ENCODE data around the gene IFNL2. TPM values are rescaled to one million over a fixed set of nuclear protein-coding genes. Genes with fewer than 3 reads are reported as not detected.

The IFNL2 gene
- polyA plus RNA-seq, 1 experiment, result not detected

GRCh38 chr19:39301021-39301420 is 32.8 kb downstream of the IFNL2 start:
- POLR2A ChIA-PET, result no interaction called here
- no peak for DNase-seq (ENCODE audit: low read depth, low spot score)
- Histone ChIP-seq H3K9me3 (ENCODE audit: control insufficient read depth, insufficient read depth, low read length) (no peaks in the 10 kb centered on the region), H3K27me3 (ENCODE audit: control insufficient read depth, insufficient read depth, low read length) (peaks cover 33% of the 10 kb centered on the region), H3K27ac (ENCODE audit: low read depth, low read length) (no peak overlapping the region), H3K4me3 (ENCODE audit: low read depth, low read length) (no peak overlapping the region)
- TF ChIP-seq, protein P1, sequence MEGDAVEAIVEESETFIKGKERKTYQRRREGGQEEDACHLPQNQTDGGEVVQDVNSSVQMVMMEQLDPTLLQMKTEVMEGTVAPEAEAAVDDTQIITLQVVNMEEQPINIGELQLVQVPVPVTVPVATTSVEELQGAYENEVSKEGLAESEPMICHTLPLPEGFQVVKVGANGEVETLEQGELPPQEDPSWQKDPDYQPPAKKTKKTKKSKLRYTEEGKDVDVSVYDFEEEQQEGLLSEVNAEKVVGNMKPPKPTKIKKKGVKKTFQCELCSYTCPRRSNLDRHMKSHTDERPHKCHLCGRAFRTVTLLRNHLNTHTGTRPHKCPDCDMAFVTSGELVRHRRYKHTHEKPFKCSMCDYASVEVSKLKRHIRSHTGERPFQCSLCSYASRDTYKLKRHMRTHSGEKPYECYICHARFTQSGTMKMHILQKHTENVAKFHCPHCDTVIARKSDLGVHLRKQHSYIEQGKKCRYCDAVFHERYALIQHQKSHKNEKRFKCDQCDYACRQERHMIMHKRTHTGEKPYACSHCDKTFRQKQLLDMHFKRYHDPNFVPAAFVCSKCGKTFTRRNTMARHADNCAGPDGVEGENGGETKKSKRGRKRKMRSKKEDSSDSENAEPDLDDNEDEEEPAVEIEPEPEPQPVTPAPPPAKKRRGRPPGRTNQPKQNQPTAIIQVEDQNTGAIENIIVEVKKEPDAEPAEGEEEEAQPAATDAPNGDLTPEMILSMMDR (IDR thresholded peaks at IDR 0.05; ENCODE audit: low read depth, low read length), result no peak
- CTCF ChIA-PET, result no interaction called here

- no peak for DNase-seq (ENCODE audit: low read depth, low spot score)
- ChIA-PET CTCF (no interaction called here), POLR2A (no interaction called here)
- TF ChIP-seq, protein P1 (IDR thresholded peaks at IDR 0.05; ENCODE audit: low read depth, low read length), result no peak
- H3K27ac ChIP-seq (ENCODE audit: low read depth, low read length), result no peak overlapping the region
- H3K4me3 ChIP-seq (ENCODE audit: low read depth, low read length), result no peak overlapping the region
- H3K27me3 ChIP-seq (ENCODE audit: control insufficient read depth, insufficient read depth, low read length), result peaks cover 35% of the 10 kb centered on the region
- no peaks in the 10 kb centered on the region for H3K9me3 ChIP-seq (ENCODE audit: control insufficient read depth, insufficient read depth, low read length)
These were observed 33.4 kb downstream of the IFNL2 start for GRCh38 chr19:39301562-39301961.

- H3K27me3 ChIP-seq (ENCODE audit: control insufficient read depth, insufficient read depth, low read length), result peaks cover 50% of the 10 kb centered on the region
- POLR2A ChIA-PET, result no interaction called here
- H3K9me3 ChIP-seq (ENCODE audit: control insufficient read depth, insufficient read depth, low read length), result peaks cover 5% of the 10 kb centered on the region; the same call in 1 of the 2 replicates
- CTCF ChIA-PET, result interaction anchor here (0.6 kb wide), 1 partner anchor 117 kb away, joined by 4 read pairs; no protein-coding TSS in a partner anchor
- no peak overlapping the region for H3K27ac ChIP-seq (ENCODE audit: low read depth, low read length)
- DNase-seq (ENCODE audit: low read depth, low spot score), result no peak
- TF ChIP-seq, protein P1 (IDR thresholded peaks at IDR 0.05; ENCODE audit: low read depth, low read length), result no peak
- no peak overlapping the region for H3K4me3 ChIP-seq (ENCODE audit: low read depth, low read length)
These were observed 35.4 kb downstream of the IFNL2 start for GRCh38 chr19:39303373-39304184.

DNA sequence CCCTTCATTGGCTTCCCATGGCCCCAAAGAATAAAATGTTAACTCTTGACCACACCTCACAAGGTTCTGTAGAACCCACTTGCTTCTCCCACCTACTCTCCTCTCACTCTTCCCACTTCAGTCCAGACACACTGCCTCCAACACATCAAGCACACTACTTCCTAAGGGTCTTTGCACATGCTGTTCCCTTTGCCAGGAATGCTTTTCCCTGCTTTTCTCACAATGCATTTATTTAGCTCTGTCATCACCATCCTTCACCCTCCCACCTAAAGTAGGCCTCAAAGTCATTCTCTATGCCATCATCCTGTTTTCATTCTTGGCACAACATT is 36.0 kb downstream of the IFNL2 start:
- ChIA-PET CTCF (no interaction called here), POLR2A (no interaction called here)
- Histone ChIP-seq H3K27ac (ENCODE audit: low read depth, low read length) (no peak overlapping the region), H3K4me3 (ENCODE audit: low read depth, low read length) (no peak overlapping the region), H3K27me3 (ENCODE audit: control insufficient read depth, insufficient read depth, low read length) (peaks cover 55% of the 10 kb centered on the region), H3K9me3 (ENCODE audit: control insufficient read depth, insufficient read depth, low read length) (peaks cover 6% of the 10 kb centered on the region; the same call in 1 of the 2 replicates)
- no peak for DNase-seq (ENCODE audit: low read depth, low spot score)
- TF ChIP-seq, protein P1 (IDR thresholded peaks at IDR 0.05; ENCODE audit: low read depth, low read length), result no peak

GRCh38 chr19:39304701-39305571 is 36.7 kb downstream of the IFNL2 start:
- DNase-seq (ENCODE audit: low read depth, low spot score), result no peak
- Histone ChIP-seq H3K4me3 (ENCODE audit: low read depth, low read length) (no peak overlapping the region), H3K27me3 (ENCODE audit: control insufficient read depth, insufficient read depth, low read length) (peaks cover 55% of the 10 kb centered on the region), H3K27ac (ENCODE audit: low read depth, low read length) (no peak overlapping the region), H3K9me3 (ENCODE audit: control insufficient read depth, insufficient read depth, low read length) (peaks cover 6% of the 10 kb centered on the region; the same call in 1 of the 2 replicates)
- TF ChIP-seq, protein P1 (IDR thresholded peaks at IDR 0.05; ENCODE audit: low read depth, low read length), result no peak
- POLR2A ChIA-PET, result no interaction called here
- CTCF ChIA-PET, result no interaction called here
